ENCODE data around the gene S1PR2.
A peak's percentile ranks its signal among the peaks of the same experiment; 100 is the strongest.
"Not testable (repeated sequence)": the region's sequence is repeated elsewhere in the genome, so short reads cannot be mapped to it uniquely, and the experiment has no call there.

S1PR2 gene

GRCh38 chr19:10201176-10201575 is 30.0 kb downstream of the S1PR2 start:
- no peak for TF ChIP-seq CTCF (IDR thresholded peaks at IDR 0.05; ENCODE audit: low read depth, low read length, missing control alignments)
- DNase-seq (ENCODE audit: extremely low read depth, low read depth), result no peak
- H3K4me3 ChIP-seq (replicated peaks; ENCODE audit: low read depth, low read length), result no peak overlapping the region

DNA sequence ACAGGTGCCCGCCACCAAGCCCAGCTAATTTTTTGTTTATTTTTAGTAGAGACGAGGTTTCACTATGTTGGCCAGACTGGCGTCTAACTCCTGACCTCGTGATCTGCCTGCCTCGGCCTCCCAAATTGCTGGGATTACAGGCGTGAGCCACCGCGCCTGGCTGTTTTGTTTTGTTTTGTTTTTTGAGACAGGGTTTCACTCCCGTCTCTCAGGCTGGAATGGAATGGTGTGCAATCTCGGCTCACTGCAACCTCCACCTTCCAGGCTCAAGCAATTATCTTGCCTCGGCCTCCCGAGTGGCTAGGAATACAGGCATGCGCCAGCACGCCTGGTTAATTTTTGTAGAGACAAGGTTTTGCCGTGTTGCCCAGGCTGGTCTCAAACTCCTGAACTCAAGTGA is 31.0 kb downstream of the S1PR2 start:
- H3K4me3 ChIP-seq (replicated peaks; ENCODE audit: low read depth, low read length); DNase-seq (ENCODE audit: extremely low read depth, low read depth): not testable (repeated sequence)

GRCh38 chr19:10198889-10199644 is 32.1 kb downstream of the S1PR2 start:
- DNase-seq (ENCODE audit: extremely low read depth, low read depth); H3K4me3 ChIP-seq (replicated peaks; ENCODE audit: low read depth, low read length): not testable (repeated sequence)

- peak overlapping the region; percentile 97 for H3K4me3 ChIP-seq (replicated peaks; ENCODE audit: low read depth, low read length)
- no peak for DNase-seq (ENCODE audit: extremely low read depth, low read depth)
- no peak for TF ChIP-seq CTCF (IDR thresholded peaks at IDR 0.05; ENCODE audit: low read depth, low read length, missing control alignments)
Observed at GRCh38 chr19:10195199-10195519, 36.0 kb downstream of the S1PR2 start.

DNA sequence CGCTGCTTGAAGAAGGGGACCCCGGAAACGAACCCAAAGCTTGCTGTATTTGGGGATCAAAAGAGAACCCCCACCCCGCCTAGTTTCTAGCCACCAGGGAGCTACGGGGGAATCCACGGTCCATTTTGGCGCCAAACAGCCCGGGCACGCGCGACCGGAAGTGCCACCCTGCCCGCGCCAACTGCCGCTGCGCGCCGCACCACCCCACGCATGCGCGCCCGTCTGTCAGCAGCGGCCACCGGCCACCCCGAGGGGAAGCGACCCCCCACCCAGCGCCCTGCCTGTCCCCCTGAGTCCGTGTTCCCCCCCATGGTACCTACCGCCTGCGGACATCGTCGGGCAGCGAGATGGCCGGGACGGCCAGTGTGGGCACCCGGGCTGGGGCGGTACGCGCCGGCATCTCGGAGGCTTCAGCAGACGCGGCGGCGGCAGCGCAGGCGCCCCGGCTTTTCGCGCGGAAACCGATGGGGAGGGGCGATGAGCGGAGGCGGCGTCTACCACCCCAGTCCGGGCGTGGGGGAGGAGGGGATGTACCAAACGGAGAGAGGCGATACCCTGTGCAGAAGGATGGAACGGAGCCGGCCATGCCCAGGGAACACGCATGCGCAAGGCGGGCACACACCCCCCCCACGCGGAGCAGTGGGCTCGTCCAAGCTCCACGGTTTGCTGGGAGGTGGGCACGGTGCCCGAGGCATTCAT is 36.5 kb downstream of the S1PR2 start, which contains the start of gene DNMT1:
DNMT1 (minus strand) TSS at position 454 of the 699 bp plus-strand sequence; CDS start at position 400, 54 bp downstream.
- DNase-seq (ENCODE audit: extremely low read depth, low read depth), result peak; percentile 88
- TF ChIP-seq CTCF (IDR thresholded peaks at IDR 0.05; ENCODE audit: low read depth, low read length, missing control alignments), result no peak

GRCh38 chr19:10193790-10194499 is 37.2 kb downstream of the S1PR2 start:
- no peak for DNase-seq (ENCODE audit: extremely low read depth, low read depth)
- H3K4me3 ChIP-seq (replicated peaks; ENCODE audit: low read depth, low read length), result peak overlapping the region; percentile 97
- no peak for TF ChIP-seq CTCF (IDR thresholded peaks at IDR 0.05; ENCODE audit: low read depth, low read length, missing control alignments)

More for the DNA sequence above, 36.5 kb downstream of the S1PR2 start, which contains the start of gene DNMT1:
- peak within 1 kb of the TSS; percentile 97 for H3K4me3 ChIP-seq (replicated peaks; ENCODE audit: low read depth, low read length)

DNA sequence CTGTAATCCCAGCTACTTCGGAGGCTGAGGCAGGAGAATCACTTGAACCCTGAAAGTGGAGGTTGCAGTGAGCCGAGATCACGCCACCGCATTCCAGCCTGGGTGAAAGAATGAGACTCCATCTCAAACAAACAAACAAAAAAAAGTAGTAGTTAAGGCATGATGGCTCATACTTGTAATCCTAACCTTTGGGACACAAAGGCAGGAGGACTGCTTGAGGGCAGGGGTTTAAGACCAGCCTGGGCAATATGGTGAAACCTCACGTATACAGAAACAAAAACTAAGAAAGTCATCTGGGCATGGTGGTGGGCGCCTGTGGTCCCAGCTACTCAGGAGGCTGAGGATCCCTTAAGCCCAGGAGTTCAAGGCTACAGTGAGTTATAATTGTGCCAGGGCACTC is 38.2 kb downstream of the S1PR2 start:
- no peak for TF ChIP-seq CTCF (IDR thresholded peaks at IDR 0.05; ENCODE audit: low read depth, low read length, missing control alignments)
- peak overlapping the region; percentile 97 for H3K4me3 ChIP-seq (replicated peaks; ENCODE audit: low read depth, low read length)
- DNase-seq (ENCODE audit: extremely low read depth, low read depth), result no peak
